ENCODE results near the gene ABHD12.

Gene ABHD12

DNA sequence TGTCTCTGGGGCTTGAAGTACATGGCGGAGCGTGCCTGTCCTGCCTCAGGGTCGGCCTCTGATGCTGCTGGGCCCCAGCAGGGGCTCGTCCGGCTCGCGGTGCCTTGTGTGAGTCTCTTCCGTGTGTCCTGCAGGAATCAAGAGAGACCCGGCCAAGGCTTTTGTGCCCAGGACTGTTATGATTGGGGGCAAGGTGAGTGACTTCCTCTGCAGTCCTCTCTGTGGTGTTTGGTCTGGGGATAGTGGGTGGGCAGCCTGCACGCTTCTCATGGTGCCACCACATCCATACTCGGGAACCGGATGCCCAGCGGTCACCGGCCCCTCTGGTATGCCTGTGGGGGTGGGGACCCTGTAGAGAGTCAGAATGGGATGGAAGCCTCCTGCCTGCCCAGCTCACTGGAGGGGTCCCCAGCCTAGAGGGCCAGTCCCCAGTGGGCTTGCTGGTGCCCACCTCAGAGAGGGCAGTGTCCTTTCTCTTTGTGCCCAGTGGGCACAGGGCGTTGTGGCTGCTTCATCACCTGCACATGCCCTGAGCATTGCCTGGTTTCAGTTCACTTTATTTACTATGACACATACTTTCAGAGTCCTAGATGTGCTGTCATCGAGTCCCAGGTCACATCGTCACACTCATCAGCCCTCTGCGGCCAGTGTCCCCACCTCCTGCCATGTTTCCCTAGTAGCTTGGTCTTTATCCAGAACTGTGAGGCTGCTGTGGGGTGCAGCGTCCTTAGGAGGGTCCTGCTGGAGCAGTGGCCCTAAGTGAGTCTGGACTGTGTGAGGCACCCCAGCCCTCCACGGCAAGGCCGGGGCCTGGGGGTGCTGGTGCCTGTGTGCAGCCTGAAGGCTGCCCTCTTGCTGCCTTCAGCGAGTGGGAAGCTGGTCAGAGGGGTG, 102.1 kb downstream of the ABHD12 start:
- no peak for DNase-seq

- DNase-seq = no peak
These were observed 102.9 kb downstream of the ABHD12 start for GRCh38 chr20:25287631-25288290.

DNA sequence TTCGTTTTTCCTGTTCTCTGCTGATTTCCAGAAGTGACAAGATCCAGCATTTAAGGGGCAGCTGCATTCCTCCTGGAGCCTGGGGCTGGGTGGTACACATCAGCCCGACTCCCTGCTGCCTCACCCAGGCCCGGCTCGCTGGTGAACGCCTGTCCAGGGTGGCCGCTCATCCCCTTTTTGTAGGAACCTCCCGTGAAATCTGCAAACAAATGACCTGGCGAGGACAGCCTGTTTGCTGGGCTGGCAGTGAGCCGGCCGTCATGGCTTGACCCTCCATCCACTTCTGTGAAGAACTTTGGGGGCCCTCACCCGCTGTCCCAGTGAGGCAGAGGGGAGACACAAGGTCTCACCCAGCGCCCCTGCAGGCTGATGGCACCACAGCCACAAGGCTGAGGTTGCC, 103.7 kb downstream of the ABHD12 start:
- DNase-seq = no peak

GRCh38 chr20:25285856-25286798, 104.5 kb downstream of the ABHD12 start:
- DNase-seq = no peak

DNA sequence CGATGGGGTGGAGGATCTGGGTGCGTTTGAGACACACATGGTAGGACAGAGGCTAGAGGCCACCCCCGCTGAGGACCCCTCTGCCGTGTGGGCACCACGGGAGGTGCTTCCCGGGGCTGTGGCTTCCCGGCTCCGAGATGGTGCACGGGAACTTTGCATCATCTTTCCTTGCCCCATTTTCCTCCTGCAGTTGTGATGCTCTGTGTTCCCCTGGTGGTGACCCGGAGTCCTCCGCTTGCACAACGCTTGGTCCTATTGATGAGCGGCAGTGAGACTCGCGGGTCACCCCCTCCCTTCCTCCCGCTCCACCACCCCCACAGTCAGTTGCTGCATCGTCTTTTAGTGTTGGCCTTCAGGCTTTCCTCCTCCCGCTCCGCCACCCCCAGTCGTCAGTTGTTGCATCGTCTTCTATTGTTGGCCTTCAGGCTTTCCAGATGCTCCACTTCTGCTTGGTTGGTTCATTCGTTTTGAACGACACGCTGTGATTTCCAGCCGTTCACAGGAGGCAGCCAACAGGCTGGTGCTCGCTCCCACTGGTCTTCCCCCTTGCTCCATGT, 105.5 kb downstream of the ABHD12 start:
- no peak for DNase-seq

DNA sequence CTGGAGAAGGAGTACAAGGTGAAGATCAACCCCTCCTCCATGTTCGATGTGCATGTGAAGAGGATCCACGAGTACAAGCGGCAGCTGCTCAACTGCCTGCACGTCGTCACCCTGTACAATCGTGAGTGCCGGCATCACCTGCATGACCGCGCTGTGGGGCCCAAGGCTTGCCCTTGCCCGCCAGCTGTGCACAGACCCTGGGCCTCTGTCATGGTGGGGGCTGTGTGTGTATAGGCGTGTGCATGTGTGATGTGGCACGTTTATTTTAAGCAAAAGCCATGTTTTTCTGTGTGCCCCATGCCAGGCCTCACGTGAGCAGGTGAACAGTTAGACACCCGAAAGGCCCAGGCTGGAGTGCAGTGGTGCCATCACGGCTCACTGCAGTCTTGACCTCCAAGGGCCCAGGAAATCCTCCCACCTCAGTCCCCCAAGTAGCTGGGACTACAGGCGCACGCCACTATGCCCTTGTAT, 106.5 kb downstream of the ABHD12 start:
- no peak for DNase-seq

- DNase-seq = no peak
These were observed 107.2 kb downstream of the ABHD12 start for GRCh38 chr20:25283221-25283951.

DNA sequence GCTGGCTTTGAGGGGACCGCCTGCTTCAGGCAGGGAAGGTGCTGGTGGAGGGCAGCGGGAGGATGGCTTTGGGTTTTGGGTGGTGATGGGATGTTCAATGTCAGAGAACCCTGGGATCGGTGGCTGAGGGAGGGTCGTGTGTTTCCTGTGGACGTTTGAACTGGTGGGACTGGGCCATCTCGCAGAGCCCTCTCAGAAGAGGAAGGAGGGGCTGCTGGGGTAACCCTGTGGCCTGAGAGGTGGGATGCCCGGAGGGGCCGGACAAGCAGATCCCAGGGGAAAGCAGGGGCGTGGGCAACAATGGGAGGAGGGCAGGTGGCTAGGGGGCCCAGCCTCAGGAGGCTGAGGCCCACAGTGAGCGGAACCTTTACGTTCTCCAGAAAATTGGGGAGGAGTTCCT, 107.8 kb downstream of the ABHD12 start:
- no peak for DNase-seq

- DNase-seq = no peak
These were observed 108.4 kb downstream of the ABHD12 start for GRCh38 chr20:25282034-25282781.

- DNase-seq = no peak
These were observed 109.1 kb downstream of the ABHD12 start for GRCh38 chr20:25281541-25281991.

DNA sequence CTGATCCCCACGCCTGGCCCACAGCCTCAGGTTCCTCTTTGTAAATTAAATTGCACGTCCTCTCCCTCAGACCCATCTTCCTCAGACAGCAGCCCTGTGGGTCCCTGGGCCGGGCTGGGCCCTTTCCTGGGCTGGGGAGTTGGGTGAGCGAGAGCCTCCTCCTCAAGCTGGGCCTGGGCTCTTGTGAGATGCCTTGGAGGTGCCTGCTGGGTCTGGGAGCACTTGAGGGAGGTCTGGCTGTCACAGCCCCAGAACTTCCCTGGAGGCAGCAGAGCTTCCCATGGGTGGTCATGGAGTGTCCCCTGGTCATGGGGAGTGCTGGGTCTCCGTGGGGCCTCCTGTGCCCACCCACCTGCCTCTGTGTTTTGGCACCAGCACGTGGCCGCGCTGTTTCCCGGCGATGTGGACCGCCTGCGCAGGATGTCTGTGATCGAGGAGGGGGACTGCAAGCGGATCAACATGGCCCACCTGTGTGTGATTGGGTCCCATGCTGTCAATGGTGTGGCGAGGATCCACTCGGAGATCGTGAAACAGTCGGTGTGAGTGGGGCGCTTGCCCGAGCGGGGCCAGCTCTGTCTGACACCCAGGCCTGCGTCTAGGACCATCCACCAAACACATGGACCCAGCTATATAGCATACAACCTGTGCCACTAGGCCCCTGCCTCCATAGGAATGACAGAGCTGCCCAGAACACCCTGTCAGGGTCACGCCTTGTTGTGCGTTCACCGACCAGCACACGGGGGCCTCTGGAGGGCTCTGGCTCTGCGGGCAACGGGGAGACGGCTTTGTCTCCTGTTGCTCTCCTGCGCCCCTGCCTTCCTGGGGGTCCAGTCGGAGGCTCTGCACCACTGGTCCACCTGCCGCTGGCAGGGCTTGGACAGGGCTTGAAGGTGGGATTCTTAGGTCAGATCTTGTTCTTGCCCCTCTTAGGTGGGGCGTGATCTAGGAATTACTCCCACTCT, 109.8 kb downstream of the ABHD12 start:
- no peak for DNase-seq

DNA sequence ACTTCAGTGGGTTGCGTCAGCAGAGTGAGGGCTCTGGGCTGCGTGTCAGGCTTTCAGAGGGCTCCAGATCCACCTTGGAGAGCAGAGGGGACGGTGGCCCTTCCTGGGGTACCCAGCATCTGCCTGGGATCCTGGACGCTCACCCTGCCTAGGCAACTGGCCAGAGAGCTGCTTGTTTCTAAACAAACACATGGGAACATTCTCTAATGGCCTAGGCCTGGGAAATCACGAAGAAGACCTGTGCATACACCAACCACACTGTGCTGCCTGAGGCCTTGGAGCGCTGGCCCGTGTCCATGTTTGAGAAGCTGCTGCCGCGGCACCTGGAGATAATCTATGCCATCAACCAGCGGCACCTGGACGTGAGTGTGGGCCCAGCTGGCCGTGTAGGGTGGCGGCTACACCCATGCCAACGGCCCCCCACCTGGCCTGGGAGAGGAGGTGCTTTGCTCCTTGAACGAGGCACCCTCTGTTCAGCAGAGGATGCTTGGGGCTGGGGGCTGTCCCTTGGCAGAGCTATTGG, 110.5 kb downstream of the ABHD12 start:
- DNase-seq = no peak

GRCh38 chr20:25279403-25279802, 111.2 kb downstream of the ABHD12 start:
- no peak for DNase-seq

- DNase-seq = no peak
These were observed 111.8 kb downstream of the ABHD12 start for GRCh38 chr20:25278636-25279361.

GRCh38 chr20:25277941-25278521, 112.6 kb downstream of the ABHD12 start:
- DNase-seq = no peak

GRCh38 chr20:25277051-25277801, 113.4 kb downstream of the ABHD12 start:
- DNase-seq = no peak

DNA sequence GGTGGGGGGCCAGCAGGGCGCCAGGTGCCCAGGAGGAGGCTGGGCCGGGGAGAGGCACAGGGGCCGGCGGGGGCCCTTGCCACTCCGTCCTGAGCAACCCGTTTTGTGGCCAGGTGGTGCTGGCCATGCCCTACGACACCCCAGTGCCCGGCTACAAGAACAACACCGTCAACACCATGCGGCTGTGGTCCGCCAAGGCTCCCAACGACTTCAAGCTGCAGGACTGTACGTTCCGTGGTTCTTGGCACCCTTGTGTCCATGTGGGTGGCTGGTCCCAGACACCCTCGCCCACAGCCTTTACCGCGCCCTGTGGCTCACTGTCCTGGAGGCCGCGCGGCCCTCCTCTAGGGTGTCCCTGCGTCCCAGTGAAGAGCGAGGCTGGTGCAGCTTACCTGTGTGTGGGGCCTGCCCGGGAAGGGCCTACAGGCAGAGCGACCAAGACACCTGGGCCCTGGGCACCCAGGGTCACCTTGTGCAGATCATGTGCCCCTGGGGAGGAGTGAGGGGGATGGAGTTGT, 114.0 kb downstream of the ABHD12 start:
- no peak for DNase-seq

Data from stimulated activated naive CD4-positive, alpha-beta T cell treated with Interleukin-2 at 50 U/mL for 16 hours (primary cell).